Keratinocyte (primary cell): ENCODE data around the gene MAGIX. TPM values are rescaled to one million over a fixed set of nuclear protein-coding genes. Genes with fewer than 3 reads are reported as not detected.

Experiments
- DNase-seq: peaks from one replicate; pipeline ENCODE4 v3.0.0-alpha.2; 2011; ENCODE audit warnings: low read depth, missing footprints, low spot score
- FAIRE-seq: peaks from 2 replicates; lab custom pipeline; 2011; peaks lifted over from hg19 to GRCh38; lab: Jason Lieb, UNC
- H2AFZ ChIP-seq: 2 replicates; pipeline ENCODE4 v1.6.0; 2012; ENCODE audit warnings: low read length, control low read depth, inconsistent platforms; ENCODE audit not compliant: control insufficient read depth
- H3K27ac ChIP-seq: 2 replicates; pipeline ENCODE4 v1.5.1; 2011; ENCODE audit warnings: low read length; ENCODE audit not compliant: control insufficient read depth, insufficient read depth
- H3K27me3 ChIP-seq: 3 replicates; pipeline ENCODE4 v1.6.0; 2011; ENCODE audit warnings: low read length; ENCODE audit not compliant: control insufficient read depth, insufficient read depth; ENCODE audit errors: extremely low read depth
- H3K36me3 ChIP-seq, 2 experiments: 2 replicates in 1 of 2; 3 replicates in 1 of 2; pipeline ENCODE4 v1.5.1; 2011; ENCODE audit warnings: low read length in 2 of 2, mild to moderate bottlenecking in 1 of 2; ENCODE audit not compliant: control insufficient read depth in 2 of 2, insufficient read depth in 2 of 2; ENCODE audit errors: extremely low read depth in 1 of 2
- H3K4me1 ChIP-seq: 3 replicates; pipeline ENCODE4 v1.5.1; 2011; ENCODE audit warnings: low read length; ENCODE audit not compliant: control insufficient read depth, insufficient read depth; ENCODE audit errors: extremely low read depth
- H3K4me2 ChIP-seq: 3 replicates; pipeline ENCODE4 v1.6.0; 2011; ENCODE audit warnings: low read depth, low read length; ENCODE audit not compliant: control insufficient read depth, insufficient read depth; ENCODE audit errors: extremely low read depth
- H3K4me3 ChIP-seq, 3 experiments: fragments of 200-600 bp in 1 of 3; sonication (generic) in 1 of 3; 2 replicates in 2 of 3; 3 replicates in 1 of 3; pipeline ENCODE4 v1.5.1; 2011 to 2016; ENCODE audit warnings: low read length in 3 of 3, mild to moderate bottlenecking in 3 of 3, control low read depth in 2 of 3, inconsistent platforms in 1 of 3, low read depth in 1 of 3, mixed read lengths in 1 of 3, mixed run types in 1 of 3, moderate library complexity in 1 of 3; ENCODE audit not compliant: control insufficient read depth in 2 of 3, insufficient read depth in 2 of 3; ENCODE audit errors: extremely low read depth in 1 of 3
- H3K79me2 ChIP-seq: 2 replicates; pipeline ENCODE4 v1.6.0; 2012; ENCODE audit warnings: low read length; ENCODE audit not compliant: control insufficient read depth, insufficient read depth
- H3K9ac ChIP-seq: 3 replicates; pipeline ENCODE4 v1.6.0; 2011; ENCODE audit warnings: low read length; ENCODE audit not compliant: control insufficient read depth, insufficient read depth; ENCODE audit errors: extremely low read depth
- H3K9me1 ChIP-seq: 3 replicates; pipeline ENCODE4 v1.6.0; 2011; ENCODE audit warnings: low read length; ENCODE audit not compliant: control insufficient read depth, insufficient read depth; ENCODE audit errors: extremely low read depth
- H3K9me3 ChIP-seq: 2 replicates; pipeline ENCODE4 v1.5.1; 2012; ENCODE audit warnings: low read depth, low read length; ENCODE audit not compliant: control insufficient read depth
- H4K20me1 ChIP-seq: 3 replicates; pipeline ENCODE4 v1.6.0; 2011; ENCODE audit warnings: low read length; ENCODE audit not compliant: control insufficient read depth, insufficient read depth; ENCODE audit errors: extremely low read depth
- EZH2 ChIP-seq: IDR thresholded peaks from one replicate; pipeline ENCODE4 v1.6.1; 2012; ENCODE audit warnings: inconsistent platforms, mild to moderate bottlenecking, low read length, moderate library complexity
- dilution Hi-C: fragments of 300-500 bp; cut with MboI; formaldehyde crosslinking; loops from one replicate; pipeline ENCODE4 v1.7.0; 2020; ENCODE audit warnings: low sequenced_read_pairs; ENCODE audit not compliant: extremely low pct_ligation_motif_present
- polyA plus RNA-seq, 5 experiments: library from polyadenylated mRNA; depleted of rRNA in 3 of 5; stranded (reverse) in 3 of 5; stranded (forward) in 1 of 5; unstranded in 1 of 5; fragments of >200 nt; gene quantifications; 1 replicate in 1 of 5; 2 replicates in 3 of 5; 3 replicates in 1 of 5; pipeline versions ENCODE4 v1.2.1 to v1.2.3, GENCODE V29; 2011 to 2012; ENCODE audit warnings: missing spikeins in 2 of 5, low read depth in 1 of 5, low replicate concordance in 1 of 5
- TF ChIP-seq, protein P1 (sequence below), 3 experiments: IDR thresholded peaks in 1 of 3; conservative IDR thresholded peaks in 1 of 3; optimal IDR thresholded peaks in 1 of 3; 2 replicates in 2 of 3; 3 replicates in 1 of 3; pipeline versions ENCODE3 to v1.5.1; 2011; ENCODE audit warnings: low read length in 3 of 3, mild to moderate bottlenecking in 3 of 3, moderate library complexity in 2 of 3, control low read depth in 1 of 3, inconsistent platforms in 1 of 3; ENCODE audit not compliant: insufficient read depth in 2 of 3; ENCODE audit errors: extremely low read depth in 1 of 3

Gene MAGIX
- polyA plus RNA-seq, 1 donor (not counting 4 experiments of a cell fraction or from before 2014, with no cell fraction given): 0.51 TPM

DNA sequence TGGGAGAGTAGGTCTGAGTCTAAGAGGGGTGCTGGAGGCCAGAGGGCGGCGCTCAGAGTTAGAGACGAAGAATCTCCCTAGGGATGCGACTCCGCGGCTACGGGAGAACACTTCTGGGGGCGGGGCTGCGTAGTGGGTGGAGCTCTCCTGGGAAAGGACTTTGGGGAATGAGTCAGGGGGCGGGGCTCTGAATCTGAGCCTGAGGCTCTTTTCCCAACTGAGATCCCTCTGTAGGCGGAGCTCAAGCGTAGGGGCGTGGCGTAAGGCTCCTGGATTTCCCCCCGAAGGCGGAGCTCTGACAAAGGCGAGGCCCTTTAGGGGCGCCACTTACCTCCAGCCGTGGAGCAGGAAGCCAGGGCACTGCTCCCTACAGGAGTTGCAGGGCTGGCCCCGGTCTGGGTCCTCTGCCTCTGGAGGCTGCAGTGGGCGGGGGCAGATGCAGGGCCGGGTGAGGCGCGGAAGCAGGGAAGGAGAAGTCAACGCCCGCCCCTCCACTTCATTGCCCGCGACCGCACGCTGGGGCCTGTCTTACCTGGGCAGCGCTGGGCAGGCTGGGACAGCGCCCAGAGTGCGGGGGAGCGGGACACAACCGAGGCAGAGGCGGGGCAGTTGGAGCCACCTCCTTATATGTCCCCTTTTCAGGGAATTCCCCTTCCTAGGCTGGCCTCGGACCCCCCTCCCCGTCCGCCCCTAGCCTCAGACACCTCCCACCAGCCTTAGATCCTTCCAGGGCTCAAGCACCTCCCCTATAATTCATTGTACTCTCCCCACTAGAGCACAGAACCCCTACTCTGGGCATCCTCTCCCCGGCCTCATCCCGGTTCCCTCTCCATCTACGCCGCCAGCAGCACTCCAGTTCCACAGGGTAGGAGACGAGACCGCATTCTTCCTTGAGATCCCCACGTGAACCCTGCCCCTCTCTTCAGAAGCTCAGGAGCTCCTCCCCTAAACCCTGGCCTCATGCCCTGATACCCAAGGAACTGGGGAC is 22.0 kb downstream of the MAGIX start:
- H3K4me2 ChIP-seq: peak overlapping the region; percentile 75
- peaks cover 4 to 6% of the 10 kb centered on the region in 2 experiments for H3K36me3 ChIP-seq
- dilution Hi-C loops: no loop called here
- H3K27me3 ChIP-seq: no peaks in the 10 kb centered on the region
- no peaks in the 10 kb centered on the region for H3K9me3 ChIP-seq
- peak overlapping the region; percentile 73 to 81 (median 79) for H3K4me3 ChIP-seq
- no peaks in the 10 kb centered on the region for H4K20me1 ChIP-seq
- peak overlapping the region; percentile 72 for H3K27ac ChIP-seq
- peak overlapping the region; percentile 81 for H3K9ac ChIP-seq
- H3K4me1 ChIP-seq: peaks cover 17% of the 10 kb centered on the region
- H3K79me2 ChIP-seq: peaks cover 13% of the 10 kb centered on the region
- no peak for TF ChIP-seq EZH2
- TF ChIP-seq, protein P1, sequence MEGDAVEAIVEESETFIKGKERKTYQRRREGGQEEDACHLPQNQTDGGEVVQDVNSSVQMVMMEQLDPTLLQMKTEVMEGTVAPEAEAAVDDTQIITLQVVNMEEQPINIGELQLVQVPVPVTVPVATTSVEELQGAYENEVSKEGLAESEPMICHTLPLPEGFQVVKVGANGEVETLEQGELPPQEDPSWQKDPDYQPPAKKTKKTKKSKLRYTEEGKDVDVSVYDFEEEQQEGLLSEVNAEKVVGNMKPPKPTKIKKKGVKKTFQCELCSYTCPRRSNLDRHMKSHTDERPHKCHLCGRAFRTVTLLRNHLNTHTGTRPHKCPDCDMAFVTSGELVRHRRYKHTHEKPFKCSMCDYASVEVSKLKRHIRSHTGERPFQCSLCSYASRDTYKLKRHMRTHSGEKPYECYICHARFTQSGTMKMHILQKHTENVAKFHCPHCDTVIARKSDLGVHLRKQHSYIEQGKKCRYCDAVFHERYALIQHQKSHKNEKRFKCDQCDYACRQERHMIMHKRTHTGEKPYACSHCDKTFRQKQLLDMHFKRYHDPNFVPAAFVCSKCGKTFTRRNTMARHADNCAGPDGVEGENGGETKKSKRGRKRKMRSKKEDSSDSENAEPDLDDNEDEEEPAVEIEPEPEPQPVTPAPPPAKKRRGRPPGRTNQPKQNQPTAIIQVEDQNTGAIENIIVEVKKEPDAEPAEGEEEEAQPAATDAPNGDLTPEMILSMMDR (optimal IDR thresholded peaks at IDR 0.05 in 1 of 3, IDR thresholded peaks at IDR 0.05 in 1 of 3, conservative IDR thresholded peaks at IDR 0.05 in 1 of 3; ENCODE audit: extremely low read depth in 1 of 3, insufficient read depth in 2 of 3, low read length in 3 of 3): no peak
- FAIRE-seq (no peak), DNase-seq (no peak)
- no peaks in the 10 kb centered on the region for H3K9me1 ChIP-seq
- no peak overlapping the region for H2AFZ ChIP-seq

DNA sequence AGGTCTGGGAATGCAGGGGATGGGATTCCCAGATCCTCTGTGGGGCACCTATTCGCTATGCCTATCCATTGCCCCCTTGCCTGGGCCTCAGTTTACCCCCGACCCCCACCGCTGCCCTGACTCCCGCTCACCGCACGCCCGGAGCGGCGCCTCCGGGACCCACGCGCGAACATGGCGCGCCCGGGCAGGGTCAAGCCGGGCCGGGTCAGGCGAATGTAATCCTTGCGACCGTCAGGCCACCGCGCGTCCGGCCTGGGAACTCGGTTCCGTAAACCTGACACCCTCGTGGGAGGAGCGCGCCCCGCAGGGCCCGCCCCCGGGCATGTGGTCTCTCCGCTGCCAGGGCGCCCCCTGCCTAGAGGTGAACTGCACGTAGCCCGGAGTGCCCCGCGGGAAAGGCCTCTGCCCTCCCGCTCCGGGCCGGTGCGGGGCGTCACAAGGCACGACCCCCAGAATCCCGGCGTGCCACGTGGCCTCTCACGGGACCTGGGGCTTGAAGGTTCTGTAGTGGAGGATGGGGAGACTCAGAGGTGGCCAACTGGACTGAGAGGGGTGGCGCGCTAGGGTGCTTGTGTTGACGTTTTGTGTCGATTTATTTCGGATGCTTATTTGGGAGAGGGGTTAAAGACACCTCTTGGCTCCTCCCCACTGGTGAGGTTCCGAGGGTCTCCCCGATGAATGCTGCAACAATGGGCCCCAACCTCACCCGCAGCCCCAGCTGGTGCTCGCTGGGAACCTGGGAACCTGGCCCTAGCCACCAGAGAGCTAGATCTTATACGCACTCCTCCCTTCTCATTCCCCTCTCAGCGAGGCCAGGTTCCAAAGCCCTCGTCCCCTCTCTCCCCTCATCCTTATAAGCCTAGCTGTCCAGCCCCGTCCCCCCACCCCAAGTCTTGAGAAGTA is 23.8 kb downstream of the MAGIX start, which contains the start of gene PRICKLE3:
Gene PRICKLE3 (minus strand): TSS at position 249 of the 903 bp plus-strand sequence. CDS start 76 bp downstream, at position 173.
- Histone ChIP-seq H3K36me3 (peaks cover 4 to 6% of the 10 kb centered on the region in 2 experiments), H3K79me2 (peaks cover 13% of the 10 kb centered on the region), H3K27ac (peak within 1 kb of the TSS; percentile 72), H3K4me1 (peaks cover 17% of the 10 kb centered on the region), H3K9me1 (no peaks in the 10 kb centered on the region), H3K4me3 (peak within 1 kb of the TSS; percentile 73 to 81 (median 79)), H2AFZ (peak within 1 kb of the TSS; percentile 6), H3K9me3 (no peaks in the 10 kb centered on the region), H3K9ac (peak within 1 kb of the TSS; percentile 81), H3K27me3 (no peaks in the 10 kb centered on the region), H4K20me1 (no peaks in the 10 kb centered on the region), H3K4me2 (peak within 1 kb of the TSS; percentile 75)
- dilution Hi-C loops: no loop called here
- no peak for DNase-seq
- TF ChIP-seq, protein P1 (optimal IDR thresholded peaks at IDR 0.05 in 1 of 3, IDR thresholded peaks at IDR 0.05 in 1 of 3, conservative IDR thresholded peaks at IDR 0.05 in 1 of 3; ENCODE audit: extremely low read depth in 1 of 3, insufficient read depth in 2 of 3, low read length in 3 of 3): peak in 1 of 3 experiments; percentile 18
- no peak for TF ChIP-seq EZH2
- FAIRE-seq: no peak
